ENCODE measurements around the gene IFNK. TPM values are rescaled to one million over a fixed set of nuclear protein-coding genes. Genes with fewer than 3 reads are reported as not detected.

IFNK gene
- total RNA-seq, 1 donor from 2014 or later = not detected

GRCh38 chr9:27573634-27574590, 49.8 kb downstream of the IFNK start:
- FAIRE-seq (peak; percentile 36), DNase-seq (ENCODE audit: low read depth) (peak; percentile 99)
- TF ChIP-seq, protein P1, sequence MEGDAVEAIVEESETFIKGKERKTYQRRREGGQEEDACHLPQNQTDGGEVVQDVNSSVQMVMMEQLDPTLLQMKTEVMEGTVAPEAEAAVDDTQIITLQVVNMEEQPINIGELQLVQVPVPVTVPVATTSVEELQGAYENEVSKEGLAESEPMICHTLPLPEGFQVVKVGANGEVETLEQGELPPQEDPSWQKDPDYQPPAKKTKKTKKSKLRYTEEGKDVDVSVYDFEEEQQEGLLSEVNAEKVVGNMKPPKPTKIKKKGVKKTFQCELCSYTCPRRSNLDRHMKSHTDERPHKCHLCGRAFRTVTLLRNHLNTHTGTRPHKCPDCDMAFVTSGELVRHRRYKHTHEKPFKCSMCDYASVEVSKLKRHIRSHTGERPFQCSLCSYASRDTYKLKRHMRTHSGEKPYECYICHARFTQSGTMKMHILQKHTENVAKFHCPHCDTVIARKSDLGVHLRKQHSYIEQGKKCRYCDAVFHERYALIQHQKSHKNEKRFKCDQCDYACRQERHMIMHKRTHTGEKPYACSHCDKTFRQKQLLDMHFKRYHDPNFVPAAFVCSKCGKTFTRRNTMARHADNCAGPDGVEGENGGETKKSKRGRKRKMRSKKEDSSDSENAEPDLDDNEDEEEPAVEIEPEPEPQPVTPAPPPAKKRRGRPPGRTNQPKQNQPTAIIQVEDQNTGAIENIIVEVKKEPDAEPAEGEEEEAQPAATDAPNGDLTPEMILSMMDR (IDR thresholded peaks at IDR 0.05; ENCODE audit: insufficient read depth, low read length, severe bottlenecking) = no peak
- no peaks in the 10 kb centered on the region for H3K36me3 ChIP-seq (ENCODE audit: control insufficient read depth, insufficient read depth, low read length)
- H3K4me3 ChIP-seq (ENCODE audit: low read depth, low read length) = peak overlapping the region; percentile 60
- H3K27me3 ChIP-seq (ENCODE audit: control insufficient read depth, insufficient read depth, low read length) = no peaks in the 10 kb centered on the region

Other genes starting within 250 kb of the IFNK start
- gene EQTN, start 227.1 kb upstream of the IFNK start, total RNA-seq = not detected in 2 replicates
- 0.38 and 1.1 TPM in 2 replicates for gene MOB3B, start 5.5 kb downstream of the IFNK start, total RNA-seq
- 20.2 and 20.3 TPM in 2 replicates for gene C9orf72, start 49.2 kb downstream of the IFNK start, total RNA-seq